Heart left ventricle (tissue), 16 donors: ENCODE measurements around the gene WDR44. TPM values are rescaled to one million over a fixed set of nuclear protein-coding genes. Genes with fewer than 3 reads are reported as not detected.
"Not testable (repeated sequence)": the region's sequence is repeated elsewhere in the genome, so short reads cannot be mapped to it uniquely, and the experiment has no call there.

ENCODE experiments used
- ATAC-seq, 4 donors: fragments of 200-7000 bp; cut with Tn5 transposase; one replicate each; pipeline ENCODE4 v1.9.1; 2020 to 2022; ENCODE audit warnings: moderate library complexity in 4 of 4, mild to moderate bottlenecking in 3 of 4, moderate number of reproducible peaks in 1 of 4
- DNase-seq, 5 donors: peaks; one replicate each; pipeline ENCODE4 v3.0.0-alpha.2; 2020
- H3K27ac ChIP-seq, 12 donors: fragments of 200-600 bp; sonication (generic) in 4 of 12; one replicate each; pipeline versions ENCODE4 v1.5.0 to v1.8.0; 2016 to 2022; ENCODE audit warnings: mild to moderate bottlenecking in 2 of 12
- H3K27me3 ChIP-seq, 9 donors: fragments of 200-600 bp; sonication (generic) in 2 of 9; one replicate each; pipeline versions ENCODE4 v1.5.1 to v1.8.0; 2016 to 2022; ENCODE audit warnings: mild to moderate bottlenecking in 3 of 9
- H3K36me3 ChIP-seq, 9 donors: fragments of 200-600 bp; sonication (generic) in 2 of 9; one replicate each; pipeline versions ENCODE4 v1.5.0 to v1.8.0; 2018 to 2022; ENCODE audit warnings: mild to moderate bottlenecking in 2 of 9
- H3K4me1 ChIP-seq, 12 donors: fragments of 200-600 bp; sonication (generic) in 4 of 12; one replicate each; pipeline versions ENCODE4 v1.5.0 to v1.8.0; 2016 to 2022; ENCODE audit warnings: mild to moderate bottlenecking in 3 of 12
- H3K4me3 ChIP-seq, 12 donors: fragments of 200-600 bp; sonication (generic) in 4 of 12; one replicate each; pipeline versions ENCODE4 v1.5.0 to v1.8.0; 2017 to 2022; ENCODE audit warnings: mild to moderate bottlenecking in 9 of 12, moderate library complexity in 4 of 12
- H3K9me3 ChIP-seq, 12 donors: fragments of 200-600 bp; sonication (generic) in 4 of 12; one replicate each; pipeline versions ENCODE4 v1.5.0 to v1.8.0; 2016 to 2022; ENCODE audit warnings: mild to moderate bottlenecking in 1 of 12
- POLR2A ChIP-seq, 2 donors: fragments of 450-650 bp; IDR thresholded peaks; one replicate each; pipeline ENCODE4 v1.6.1; 2017; ENCODE audit warnings: antibody characterized with exemption in 2 of 2, mild to moderate bottlenecking in 2 of 2, moderate library complexity in 2 of 2
- WGBS, 4 donors: extraction: QIAGEN DNeasy Blood & Tissue Kit in 2 of 4; methylation state at CpG; one replicate each; pipeline versions ENCODE4 v1.1.5 to v1.1.7; 2013 to 2018; 5-methylcytosine and 5-hydroxymethylcytosine counted together
- intact Hi-C, 10 donors: fragments of 100-400 bp; cut with DNase I; formaldehyde crosslinking; loops; one replicate each; pipeline versions ENCODE4 v1.11.1 to v1.14.2; 2022
- polyA plus RNA-seq, 2 donors: library from polyadenylated mRNA; stranded (reverse); fragments of 200-250 nt; gene quantifications; one replicate each; pipeline ENCODE4 v1.2.3, GENCODE V29; 2013
- total RNA-seq, 9 donors: library from RNA; depleted of rRNA in 2 of 9; stranded (reverse); fragments of >200 nt in 2 of 9; fragmentation: NEBNext Ultra II Directional in 3 of 9; extraction: Animal tissue kit (Norgen Biotek cat#: 25700) in 3 of 9; gene quantifications; one replicate each; pipeline versions ENCODE4 v1.1.0 to v1.2.4, GENCODE V29; 2016 to 2023
- TF ChIP-seq, protein P1 (sequence below), 12 donors: fragments of 200-600 bp; sonication (generic) in 4 of 12; IDR thresholded peaks; one replicate each; pipeline versions ENCODE4 v1.5.0 to v1.8.0; 2018 to 2022; ENCODE audit warnings: antibody characterized with exemption in 12 of 12, mild to moderate bottlenecking in 5 of 12
- donor health status: ischemic (EF 13 %, LVEDD 7.1; RV severe dilation, severe dysfunction).
- donor health status: healthy with polysubstance abuse.
- donor health status: DM: no; HTN: yes; CAD: no.
- donor health status: DM: no; HTN: no; CAD: no.
- donor health status: ischemic (EF 25% LVEDD 6.9; RV normal size, moderate dysfunction).
- donor health status: ischemic (EF 25% LVEDD 5.7; RV mildly dilated, moderate dysfunction).
- donor health status: healthy.
- donor health status: DM: yes; HTN: yes; CAD: no.
- donor health status: ischemic (EF 35%, LVEDD 5.7; RV mildly dilated, moderate dysfunction).
- donor health status: nonischemic (EF 11% LVEDD 7.7; RV severe dilation, severe dysfunction).
- donor health status: DM: yes; HTN: yes; CAD: no.
- donor health status: PGD.
- donor health status: ischemic (EF 29% LVEDD 5.4; RV normal size, mild dysfunction).
- donor health status: nonischemic (EF 23%, LVEDD 6.1; RV moderate dilation, normal function).

WDR44 gene
- total and polyA plus RNA-seq, 11 donors, result 3.0 to 18.0 (median 14.3) TPM

DNA sequence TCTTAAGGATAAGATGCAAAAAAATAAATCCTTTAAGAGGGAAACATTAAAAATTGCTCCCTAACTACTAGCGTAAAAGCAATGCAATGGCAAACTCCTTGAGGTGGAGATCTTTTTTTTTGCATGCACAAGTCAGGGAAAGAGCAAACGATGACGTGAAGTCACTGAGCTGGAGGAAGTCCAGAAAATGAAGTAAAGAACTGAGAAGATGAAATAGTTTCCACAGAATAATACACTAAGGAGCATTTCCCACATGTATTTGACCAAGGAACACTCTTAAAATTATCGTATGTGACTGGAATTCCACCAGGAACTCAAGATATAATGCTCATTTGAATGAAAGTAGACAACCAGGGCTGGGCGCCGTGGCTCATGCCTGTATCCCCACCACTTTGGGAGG lies 128.7 kb downstream of the WDR44 start:
- Histone ChIP-seq H3K27me3 (no peaks in the 10 kb centered on the region), H3K4me1 (no peaks in the 10 kb centered on the region), H3K36me3 (no peaks in the 10 kb centered on the region), H3K27ac (no peak overlapping the region), H3K9me3 (no peaks in the 10 kb centered on the region), H3K4me3 (no peak overlapping the region)
- WGBS, 4 donors, result 56 to 70% (median 63%) methylated on average over 6 of the region's 6 CpGs
- DNase-seq (no peak), ATAC-seq (no peak)
- TF ChIP-seq, protein P1, sequence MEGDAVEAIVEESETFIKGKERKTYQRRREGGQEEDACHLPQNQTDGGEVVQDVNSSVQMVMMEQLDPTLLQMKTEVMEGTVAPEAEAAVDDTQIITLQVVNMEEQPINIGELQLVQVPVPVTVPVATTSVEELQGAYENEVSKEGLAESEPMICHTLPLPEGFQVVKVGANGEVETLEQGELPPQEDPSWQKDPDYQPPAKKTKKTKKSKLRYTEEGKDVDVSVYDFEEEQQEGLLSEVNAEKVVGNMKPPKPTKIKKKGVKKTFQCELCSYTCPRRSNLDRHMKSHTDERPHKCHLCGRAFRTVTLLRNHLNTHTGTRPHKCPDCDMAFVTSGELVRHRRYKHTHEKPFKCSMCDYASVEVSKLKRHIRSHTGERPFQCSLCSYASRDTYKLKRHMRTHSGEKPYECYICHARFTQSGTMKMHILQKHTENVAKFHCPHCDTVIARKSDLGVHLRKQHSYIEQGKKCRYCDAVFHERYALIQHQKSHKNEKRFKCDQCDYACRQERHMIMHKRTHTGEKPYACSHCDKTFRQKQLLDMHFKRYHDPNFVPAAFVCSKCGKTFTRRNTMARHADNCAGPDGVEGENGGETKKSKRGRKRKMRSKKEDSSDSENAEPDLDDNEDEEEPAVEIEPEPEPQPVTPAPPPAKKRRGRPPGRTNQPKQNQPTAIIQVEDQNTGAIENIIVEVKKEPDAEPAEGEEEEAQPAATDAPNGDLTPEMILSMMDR (IDR thresholded peaks at IDR 0.05), result no peak
- no peak for TF ChIP-seq POLR2A (IDR thresholded peaks at IDR 0.05)
- intact Hi-C loops, result no loop called here

DNA sequence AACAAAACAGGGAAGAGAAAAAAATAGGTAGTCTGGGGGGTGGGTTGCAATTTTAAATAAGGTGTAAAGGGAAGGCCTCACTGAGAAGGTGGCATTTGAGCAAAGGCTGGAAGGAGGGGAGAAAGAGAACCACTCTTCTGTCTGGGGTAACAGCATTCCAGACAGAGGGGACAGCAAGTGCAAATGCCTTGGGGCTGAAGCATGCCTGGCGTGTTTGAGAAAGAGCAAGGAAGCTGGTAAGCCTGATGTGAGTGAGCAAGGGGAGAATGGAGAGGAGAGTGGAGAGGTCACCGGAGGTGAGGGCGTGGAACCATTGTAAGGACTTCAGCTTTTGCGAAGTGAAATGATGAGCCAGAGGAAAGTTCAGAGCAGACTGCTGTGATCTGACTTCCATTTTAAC lies 130.0 kb downstream of the WDR44 start:
- DNase-seq (no peak), ATAC-seq (no peak)
- H3K27ac ChIP-seq, result no peak overlapping the region
- WGBS, 4 donors, result 74 to 91% (median 86%) methylated on average over 4 of the region's 4 CpGs
- no peaks in the 10 kb centered on the region for H3K36me3 ChIP-seq
- intact Hi-C loops, result no loop called here
- no peak overlapping the region for H3K4me3 ChIP-seq
- H3K9me3 ChIP-seq, result no peaks in the 10 kb centered on the region
- TF ChIP-seq, protein P1 (IDR thresholded peaks at IDR 0.05), result no peak
- no peak for TF ChIP-seq POLR2A (IDR thresholded peaks at IDR 0.05)
- H3K4me1 ChIP-seq, result no peaks in the 10 kb centered on the region
- no peaks in the 10 kb centered on the region for H3K27me3 ChIP-seq

DNA sequence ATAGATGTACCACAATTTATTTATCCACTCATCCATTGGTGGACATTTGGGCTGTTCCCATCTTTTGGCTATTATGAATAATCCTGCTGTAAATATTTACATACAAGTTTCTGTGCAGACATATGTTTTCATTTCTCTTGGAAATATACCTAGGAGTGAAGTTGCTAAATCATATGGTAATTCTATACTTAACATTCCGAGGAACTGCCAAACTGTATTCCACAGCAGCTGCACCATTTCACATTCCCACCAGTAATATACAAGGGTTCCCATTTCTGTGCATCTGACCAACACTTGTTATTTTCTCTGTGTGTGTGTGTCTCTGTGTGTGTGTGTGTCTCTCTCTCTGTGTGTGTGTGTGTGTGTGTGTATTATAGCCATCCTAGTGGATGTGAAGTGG lies 134.3 kb downstream of the WDR44 start:
- DNase-seq (no peak), ATAC-seq (no peak)
- Histone ChIP-seq H3K4me3 (no peak overlapping the region), H3K27ac (no peak overlapping the region), H3K36me3 (no peaks in the 10 kb centered on the region), H3K27me3 (no peaks in the 10 kb centered on the region), H3K9me3 (no peaks in the 10 kb centered on the region), H3K4me1 (no peaks in the 10 kb centered on the region)
- intact Hi-C loops, result no loop called here
- TF ChIP-seq POLR2A (IDR thresholded peaks at IDR 0.05), result no peak
- TF ChIP-seq, protein P1 (IDR thresholded peaks at IDR 0.05), result no peak
- 67 to 91% (median 89%) methylated on average over 1 of the region's 1 CpG for WGBS, 4 donors

DNA sequence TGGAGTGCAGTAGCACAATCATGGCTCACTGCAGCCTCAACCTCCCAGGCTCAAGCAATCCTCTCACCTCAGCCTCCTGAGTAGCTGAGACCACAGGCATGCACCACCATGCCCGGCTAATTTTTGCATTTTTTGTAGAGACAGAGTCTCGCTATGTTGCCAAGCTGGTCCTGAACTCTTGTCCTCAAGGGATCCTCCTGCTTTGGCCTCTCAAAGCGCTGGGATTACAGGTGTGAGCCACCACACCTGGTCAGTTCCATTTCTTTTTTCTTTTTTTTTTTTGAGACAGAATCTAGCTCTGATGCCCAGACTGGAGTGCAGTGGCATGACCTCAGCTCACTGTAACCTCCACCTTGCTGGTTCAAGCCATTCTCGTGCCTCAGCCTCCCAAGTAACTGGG lies 136.5 kb downstream of the WDR44 start:
- WGBS, 4 donors, result 74 to 98% (median 91%) methylated on average over 4 of the region's 4 CpGs
- H3K9me3 ChIP-seq, H3K36me3 ChIP-seq, H3K27ac ChIP-seq, intact Hi-C loops, H3K27me3 ChIP-seq, H3K4me3 ChIP-seq, DNase-seq, H3K4me1 ChIP-seq, ATAC-seq: not testable (repeated sequence)

DNA sequence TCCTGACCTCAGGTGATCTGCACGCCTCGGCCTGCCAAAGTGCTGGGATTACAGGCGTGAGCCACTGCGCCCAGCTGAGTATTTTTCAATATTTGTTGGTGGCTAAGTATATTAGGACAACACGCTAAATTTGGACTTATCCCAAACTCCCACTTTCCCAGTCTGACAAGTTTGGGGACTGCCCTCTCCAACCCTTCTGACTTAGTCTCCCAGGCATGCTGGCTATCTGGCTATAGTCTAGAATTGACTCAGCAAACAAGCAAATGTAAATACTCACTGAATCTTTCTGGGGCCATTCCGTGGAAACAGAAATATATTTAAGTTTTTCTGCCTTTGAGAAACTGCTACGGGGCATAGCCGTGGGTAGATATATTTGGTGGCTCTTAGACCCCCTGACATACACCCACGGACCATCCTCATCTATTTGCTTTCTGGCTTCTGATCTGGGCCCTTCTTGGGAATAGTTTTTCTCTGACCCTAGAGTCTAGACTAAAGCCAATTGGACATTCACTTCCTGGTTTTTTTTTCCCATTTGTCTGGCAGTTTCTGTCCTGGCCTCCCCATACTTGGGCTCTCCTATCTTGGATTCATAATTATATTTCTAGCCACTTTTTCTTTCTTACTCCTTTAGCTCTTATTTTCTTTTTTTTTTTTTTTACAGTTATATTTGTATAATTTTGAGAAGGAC lies 138.5 kb downstream of the WDR44 start:
- intact Hi-C loops, result no loop called here

DNA sequence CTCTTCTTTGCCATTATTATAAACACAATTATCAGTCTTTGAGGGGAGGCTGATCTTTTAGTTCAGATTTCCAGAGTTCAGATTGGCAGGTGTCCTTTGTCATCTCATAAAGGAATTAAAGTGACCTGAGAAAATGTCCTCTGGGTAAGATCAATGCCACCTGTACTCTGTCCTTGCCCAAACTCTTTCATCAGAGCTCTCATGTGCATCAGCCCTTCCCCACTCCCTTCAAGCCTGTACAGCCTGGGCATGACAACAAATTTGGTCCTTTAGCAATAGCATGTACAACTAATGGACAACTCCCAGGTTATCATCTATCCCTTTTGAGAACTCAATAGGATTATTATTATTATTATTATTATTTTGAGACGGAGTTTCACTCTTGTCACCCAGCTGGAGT lies 140.8 kb downstream of the WDR44 start:
- DNase-seq, intact Hi-C loops, ATAC-seq, H3K27me3 ChIP-seq, H3K9me3 ChIP-seq, H3K4me3 ChIP-seq, H3K27ac ChIP-seq, H3K36me3 ChIP-seq, H3K4me1 ChIP-seq: not testable (repeated sequence)
- 72 to 100% (median 92%) methylated on average over 1 of the region's 1 CpG for WGBS, 4 donors

More for the DNA sequence above, 138.5 kb downstream of the WDR44 start:
- Histone ChIP-seq H3K27ac (no peak overlapping the region), H3K4me3 (no peak overlapping the region), H3K36me3 (no peaks in the 10 kb centered on the region), H3K27me3 (no peaks in the 10 kb centered on the region), H3K9me3 (no peaks in the 10 kb centered on the region), H3K4me1 (no peaks in the 10 kb centered on the region)
- ATAC-seq (no peak), DNase-seq (no peak)
- WGBS, 4 donors, result 77 to 91% (median 84%) methylated on average over 9 of the region's 9 CpGs
- no peak for TF ChIP-seq POLR2A (IDR thresholded peaks at IDR 0.05)
- TF ChIP-seq, protein P1 (IDR thresholded peaks at IDR 0.05), result no peak
